DND-41 (cell line): ENCODE results near the gene PPP1R3G.

Source experiments
- ATAC-seq: fragments of 200-7000 bp; cut with Tn5 transposase; 3 replicates; pipeline ENCODE4 v1.9.1; 2021; ENCODE audit warnings: low read depth; ENCODE audit not compliant: insufficient read depth
- DNase-seq: peaks from one replicate; pipeline ENCODE4 v3.0.0-alpha.2; 2020
- H2AFZ ChIP-seq: 2 replicates; pipeline ENCODE4 v1.6.0; 2012; ENCODE audit warnings: low read depth, low read length
- H3K27ac ChIP-seq: 2 replicates; pipeline ENCODE4 v1.5.1; 2012; ENCODE audit warnings: low read length, inconsistent platforms
- H3K27me3 ChIP-seq: fragments of 200-600 bp; sonication (generic); 2 replicates; pipeline ENCODE4 v1.6.0; 2012; ENCODE audit warnings: low read length, mild to moderate bottlenecking, inconsistent platforms; ENCODE audit not compliant: insufficient read depth, poor library complexity
- H3K36me3 ChIP-seq: 2 replicates; pipeline ENCODE4 v1.5.1; 2012; ENCODE audit warnings: low read length, inconsistent platforms; ENCODE audit not compliant: insufficient read depth
- H3K4me1 ChIP-seq: 2 replicates; pipeline ENCODE4 v1.5.1; 2012; ENCODE audit warnings: mild to moderate bottlenecking, low read length; ENCODE audit not compliant: insufficient read depth
- H3K4me2 ChIP-seq: 2 replicates; pipeline ENCODE4 v1.6.0; 2012; ENCODE audit warnings: mild to moderate bottlenecking, moderate library complexity, low read length, inconsistent platforms; ENCODE audit not compliant: insufficient read depth
- H3K4me3 ChIP-seq, 2 experiments: fragments of 200-600 bp in 1 of 2; shearing (Covaris generic) in 1 of 2; 2 replicates each; pipeline ENCODE4 v1.5.1; 2012 to 2016; ENCODE audit warnings: inconsistent platforms in 2 of 2, low read length in 2 of 2, mild to moderate bottlenecking in 2 of 2, low read depth in 1 of 2, moderate library complexity in 1 of 2
- H3K79me2 ChIP-seq: 2 replicates; pipeline ENCODE4 v1.6.0; 2012; ENCODE audit warnings: low read length, inconsistent platforms; ENCODE audit not compliant: insufficient read depth
- H3K9ac ChIP-seq: 2 replicates; pipeline ENCODE4 v1.6.0; 2012; ENCODE audit warnings: low read depth, mild to moderate bottlenecking, inconsistent platforms, low read length, moderate library complexity
- H3K9me3 ChIP-seq: 2 replicates; pipeline ENCODE4 v1.5.1; 2012; ENCODE audit warnings: low read length, moderate library complexity, mild to moderate bottlenecking, inconsistent platforms; ENCODE audit not compliant: insufficient read depth, severe bottlenecking
- H4K20me1 ChIP-seq: 2 replicates; pipeline ENCODE4 v1.6.0; 2012; ENCODE audit warnings: low read length; ENCODE audit not compliant: insufficient read depth
- CTCF ChIP-seq: IDR thresholded peaks from 2 replicates; pipeline ENCODE4 v1.5.1; 2012; ENCODE audit warnings: borderline replicate concordance, low read length, moderate library complexity, mild to moderate bottlenecking; ENCODE audit not compliant: poor library complexity, severe bottlenecking; ENCODE audit errors: extremely low read depth
- EZH2 ChIP-seq: IDR thresholded peaks from 3 replicates; pipeline ENCODE4 v1.6.1; 2012; ENCODE audit warnings: borderline replicate concordance, low read depth, mild to moderate bottlenecking, moderate library complexity, low read length, inconsistent platforms; ENCODE audit not compliant: severe bottlenecking

PPP1R3G gene

GRCh38 chr6:5098501-5099270, 13.5 kb downstream of the PPP1R3G start:
- ATAC-seq (no peak), DNase-seq (no peak)
- H2AFZ ChIP-seq: no peak overlapping the region
- H3K9ac ChIP-seq: no peak overlapping the region
- H3K36me3 ChIP-seq: no peaks in the 10 kb centered on the region
- no peaks in the 10 kb centered on the region for H3K9me3 ChIP-seq
- peaks cover 9% of the 10 kb centered on the region; the same call in 1 of the 2 replicates for H3K4me1 ChIP-seq
- H3K27ac ChIP-seq: no peak overlapping the region
- no peak overlapping the region for H3K4me2 ChIP-seq
- H4K20me1 ChIP-seq: no peaks in the 10 kb centered on the region
- no peaks in the 10 kb centered on the region for H3K27me3 ChIP-seq
- no peaks in the 10 kb centered on the region for H3K79me2 ChIP-seq
- TF ChIP-seq CTCF (no peak), EZH2 (no peak)
- H3K4me3 ChIP-seq: no peak overlapping the region

- ATAC-seq (no peak), DNase-seq (no peak)
- H3K4me3 ChIP-seq: no peak overlapping the region
- no peaks in the 10 kb centered on the region for H3K27me3 ChIP-seq
- no peak overlapping the region for H3K9ac ChIP-seq
- no peaks in the 10 kb centered on the region for H4K20me1 ChIP-seq
- no peak for TF ChIP-seq CTCF
- TF ChIP-seq EZH2: no peak
- H3K4me2 ChIP-seq: no peak overlapping the region
- H3K9me3 ChIP-seq: no peaks in the 10 kb centered on the region
- no peaks in the 10 kb centered on the region for H3K79me2 ChIP-seq
- H2AFZ ChIP-seq: no peak overlapping the region
- H3K4me1 ChIP-seq: peaks cover 9% of the 10 kb centered on the region; the same call in 1 of the 2 replicates
- H3K36me3 ChIP-seq: no peaks in the 10 kb centered on the region
- no peak overlapping the region for H3K27ac ChIP-seq
These were observed 14.4 kb downstream of the PPP1R3G start for GRCh38 chr6:5099537-5099936.

- H3K79me2 ChIP-seq: no peaks in the 10 kb centered on the region
- no peak overlapping the region for H2AFZ ChIP-seq
- no peak overlapping the region for H3K9ac ChIP-seq
- no peak overlapping the region for H3K27ac ChIP-seq
- H3K27me3 ChIP-seq: no peaks in the 10 kb centered on the region
- TF ChIP-seq EZH2 (no peak), CTCF (no peak)
- no peak for ATAC-seq
- no peaks in the 10 kb centered on the region for H3K36me3 ChIP-seq
- H3K4me2 ChIP-seq: no peak overlapping the region
- H3K4me1 ChIP-seq: peaks cover 9% of the 10 kb centered on the region; the same call in 1 of the 2 replicates
- no peaks in the 10 kb centered on the region for H4K20me1 ChIP-seq
- no peaks in the 10 kb centered on the region for H3K9me3 ChIP-seq
- no peak for DNase-seq
- H3K4me3 ChIP-seq: no peak overlapping the region
These were observed 15.7 kb downstream of the PPP1R3G start for GRCh38 chr6:5100806-5101205.
